Prostate gland (tissue), 2 donors: ENCODE data around the gene ALX1. TPM values are rescaled to one million over a fixed set of nuclear protein-coding genes. Genes with fewer than 3 reads are reported as not detected.

Experiments used
- DNase-seq: peaks from one replicate; pipeline ENCODE4 v3.0.0-alpha.2; 2019; ENCODE audit warnings: low spot score
- H3K27ac ChIP-seq, 2 donors: fragments of 200-600 bp; sonication (generic); 2 replicates each; pipeline ENCODE4 v1.5.1; 2017 to 2019
- H3K27me3 ChIP-seq: fragments of 200-600 bp; sonication (generic); replicated peaks from 2 replicates; pipeline ENCODE4 v1.5.1; 2019; ENCODE audit not compliant: insufficient read depth
- H3K36me3 ChIP-seq, 2 donors: fragments of 200-600 bp; sonication (generic); 1 replicate in 1 of 2; 2 replicates in 1 of 2; pipeline versions ENCODE4 v1.5.1 to v1.8.1; 2017 to 2019
- H3K4me1 ChIP-seq: fragments of 200-600 bp; sonication (generic); replicated peaks from 2 replicates; pipeline ENCODE4 v1.5.1; 2019
- H3K4me3 ChIP-seq, 2 donors: fragments of 200-600 bp; sonication (generic); 2 replicates each; pipeline ENCODE4 v1.5.1; 2017 to 2019
- H3K9me3 ChIP-seq: fragments of 200-600 bp; sonication (generic); 2 replicates; pipeline ENCODE4 v1.5.1; 2017
- POLR2A ChIP-seq: fragments of 450-650 bp; IDR thresholded peaks from one replicate; pipeline ENCODE4 v1.6.1; 2016; ENCODE audit warnings: antibody characterized with exemption, mild to moderate bottlenecking
- POLR2AphosphoS5 ChIP-seq: sonication (generic); formaldehyde crosslinking; IDR thresholded peaks from one replicate; pipeline ENCODE4 v1.6.1; 2017; ENCODE audit warnings: antibody characterized with exemption
- WGBS: methylation state at CpG from one replicate; pipeline ENCODE4 v1.1.5; 2018; 5-methylcytosine and 5-hydroxymethylcytosine counted together
- intact Hi-C: fragments of 100-400 bp; cut with DNase I; formaldehyde crosslinking; loops from one replicate; pipeline ENCODE4 v1.14.2; 2022
- total RNA-seq, 2 donors: library from RNA; depleted of rRNA; stranded (reverse); fragments of >200 nt; gene quantifications; one replicate each; pipeline ENCODE4 v1.1.0, GENCODE V29; 2016
- TF ChIP-seq, protein P1 (sequence below), 4 experiments: fragments of 200-600 bp in 2 of 4; fragments of 450-650 bp in 2 of 4; sonication (generic) in 2 of 4; IDR thresholded peaks; 1 replicate in 3 of 4; 2 replicates in 1 of 4; pipeline ENCODE4 v1.5.1; 2016 to 2019; ENCODE audit warnings: antibody characterized with exemption in 4 of 4, mild to moderate bottlenecking in 2 of 4, moderate library complexity in 2 of 4

Gene ALX1
- not detected for total RNA-seq

DNA sequence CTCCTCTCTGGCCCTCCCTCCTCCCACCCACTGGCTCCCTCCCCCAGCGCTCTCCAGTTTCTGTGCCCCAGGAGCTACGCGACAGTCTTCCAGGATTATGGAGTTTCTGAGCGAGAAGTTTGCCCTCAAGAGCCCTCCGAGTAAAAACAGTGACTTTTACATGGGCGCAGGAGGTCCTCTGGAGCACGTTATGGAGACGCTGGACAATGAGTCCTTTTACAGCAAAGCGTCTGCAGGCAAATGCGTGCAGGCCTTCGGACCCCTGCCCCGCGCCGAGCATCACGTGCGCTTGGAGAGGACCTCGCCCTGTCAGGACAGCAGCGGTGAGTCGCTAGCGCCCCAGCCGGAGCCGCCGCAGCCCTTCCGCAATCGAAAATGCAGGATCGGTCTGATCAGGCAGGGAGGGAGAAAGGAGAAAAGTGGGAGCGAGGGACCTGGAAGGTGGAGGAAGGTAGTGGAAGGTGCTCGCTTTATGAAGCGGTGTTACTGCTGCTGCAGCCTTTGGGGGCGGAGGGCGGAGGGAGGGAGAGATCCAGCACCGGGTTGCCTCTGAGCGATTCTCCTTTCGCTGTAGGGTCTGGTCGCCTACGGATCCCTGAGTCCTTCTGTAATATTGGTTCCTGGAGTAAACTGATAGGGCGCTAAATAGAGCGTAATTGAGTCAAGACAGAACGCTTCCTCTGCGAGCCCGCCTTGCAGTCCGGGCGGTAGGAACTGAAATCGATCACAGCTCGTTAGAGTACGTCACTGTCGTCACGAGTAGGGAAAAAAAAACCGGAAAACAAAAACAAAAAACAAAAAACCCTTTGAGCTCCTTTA is at the start of gene ALX1:
ALX1 (plus strand) TSS at position 56 of the 819 bp plus-strand sequence; CDS start at position 98, 42 bp downstream.
- no peak within 1 kb of the TSS for H3K27ac ChIP-seq
- no peaks in the 10 kb centered on the region for H3K9me3 ChIP-seq
- no peaks in the 10 kb centered on the region for H3K36me3 ChIP-seq
- H3K4me1 ChIP-seq: no peaks in the 10 kb centered on the region
- peaks cover 32% of the 10 kb centered on the region for H3K27me3 ChIP-seq
- no peak for TF ChIP-seq POLR2A
- TF ChIP-seq, protein P1, sequence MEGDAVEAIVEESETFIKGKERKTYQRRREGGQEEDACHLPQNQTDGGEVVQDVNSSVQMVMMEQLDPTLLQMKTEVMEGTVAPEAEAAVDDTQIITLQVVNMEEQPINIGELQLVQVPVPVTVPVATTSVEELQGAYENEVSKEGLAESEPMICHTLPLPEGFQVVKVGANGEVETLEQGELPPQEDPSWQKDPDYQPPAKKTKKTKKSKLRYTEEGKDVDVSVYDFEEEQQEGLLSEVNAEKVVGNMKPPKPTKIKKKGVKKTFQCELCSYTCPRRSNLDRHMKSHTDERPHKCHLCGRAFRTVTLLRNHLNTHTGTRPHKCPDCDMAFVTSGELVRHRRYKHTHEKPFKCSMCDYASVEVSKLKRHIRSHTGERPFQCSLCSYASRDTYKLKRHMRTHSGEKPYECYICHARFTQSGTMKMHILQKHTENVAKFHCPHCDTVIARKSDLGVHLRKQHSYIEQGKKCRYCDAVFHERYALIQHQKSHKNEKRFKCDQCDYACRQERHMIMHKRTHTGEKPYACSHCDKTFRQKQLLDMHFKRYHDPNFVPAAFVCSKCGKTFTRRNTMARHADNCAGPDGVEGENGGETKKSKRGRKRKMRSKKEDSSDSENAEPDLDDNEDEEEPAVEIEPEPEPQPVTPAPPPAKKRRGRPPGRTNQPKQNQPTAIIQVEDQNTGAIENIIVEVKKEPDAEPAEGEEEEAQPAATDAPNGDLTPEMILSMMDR (IDR thresholded peaks at IDR 0.05): no peak
- TF ChIP-seq POLR2AphosphoS5: no peak
- H3K4me3 ChIP-seq: peak within 1 kb of the TSS; percentile 22 to 23
- intact Hi-C loops: no loop called here
- DNase-seq: no peak
- 4% methylated on average over 49 of the region's 49 CpGs for WGBS

DNA sequence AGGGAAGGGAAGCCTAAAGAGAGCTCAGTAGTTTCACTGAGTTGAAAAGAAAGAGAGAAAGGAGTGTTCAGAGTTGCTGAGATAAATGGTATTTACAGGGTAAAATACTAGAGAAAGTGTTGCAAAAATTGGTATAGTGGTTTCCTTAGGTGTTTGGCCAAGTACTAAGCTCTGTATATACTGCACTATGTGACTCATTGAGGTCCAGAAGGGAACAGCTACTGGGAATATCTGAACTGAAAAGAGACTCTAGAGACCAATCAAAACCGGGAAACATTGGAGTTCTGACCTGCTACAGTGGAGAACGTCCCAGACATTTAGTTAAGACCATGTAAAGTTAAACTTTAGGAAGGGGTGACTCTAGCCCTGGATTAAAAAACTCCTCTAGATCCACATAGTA is 42.7 kb upstream of the ALX1 start:
- H3K27ac ChIP-seq: no peak overlapping the region
- H3K4me3 ChIP-seq: no peak overlapping the region
- no peak for TF ChIP-seq POLR2AphosphoS5
- no peak for TF ChIP-seq POLR2A
- intact Hi-C loops: no loop called here
- H3K36me3 ChIP-seq: no peaks in the 10 kb centered on the region
- WGBS: 34% methylated on average over 2 of the region's 2 CpGs
- H3K9me3 ChIP-seq: no peaks in the 10 kb centered on the region
- DNase-seq: no peak
- H3K27me3 ChIP-seq: no peaks in the 10 kb centered on the region
- H3K4me1 ChIP-seq: no peaks in the 10 kb centered on the region

DNA sequence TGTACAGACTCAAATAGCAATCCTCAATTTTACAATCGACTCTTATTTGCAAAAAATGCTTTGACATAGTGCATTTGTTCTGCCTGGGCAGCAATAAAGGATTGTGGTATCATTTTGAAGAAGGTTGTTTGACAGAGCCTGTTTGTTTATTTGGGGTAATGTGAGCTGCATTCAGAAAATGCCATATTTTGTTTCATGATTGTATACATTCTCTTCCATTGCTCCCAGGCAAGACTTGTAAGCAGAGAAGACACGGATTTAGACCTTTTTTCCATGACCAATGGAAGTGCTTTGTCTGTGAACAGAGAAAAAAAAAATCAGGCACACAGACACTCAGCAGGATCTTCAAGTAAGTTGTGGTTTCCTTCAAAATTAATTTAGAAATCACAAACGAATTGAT is 35.5 kb upstream of the ALX1 start:
- no peaks in the 10 kb centered on the region for H3K36me3 ChIP-seq
- no peak for DNase-seq
- H3K4me1 ChIP-seq: no peaks in the 10 kb centered on the region
- H3K4me3 ChIP-seq: no peak overlapping the region
- intact Hi-C loops: no loop called here
- WGBS: 42% methylated on average over 3 of the region's 3 CpGs
- no peak overlapping the region for H3K27ac ChIP-seq
- no peaks in the 10 kb centered on the region for H3K9me3 ChIP-seq
- H3K27me3 ChIP-seq: no peaks in the 10 kb centered on the region
- TF ChIP-seq POLR2A (no peak), POLR2AphosphoS5 (no peak)
- TF ChIP-seq, protein P1 (IDR thresholded peaks at IDR 0.05): no peak

DNA sequence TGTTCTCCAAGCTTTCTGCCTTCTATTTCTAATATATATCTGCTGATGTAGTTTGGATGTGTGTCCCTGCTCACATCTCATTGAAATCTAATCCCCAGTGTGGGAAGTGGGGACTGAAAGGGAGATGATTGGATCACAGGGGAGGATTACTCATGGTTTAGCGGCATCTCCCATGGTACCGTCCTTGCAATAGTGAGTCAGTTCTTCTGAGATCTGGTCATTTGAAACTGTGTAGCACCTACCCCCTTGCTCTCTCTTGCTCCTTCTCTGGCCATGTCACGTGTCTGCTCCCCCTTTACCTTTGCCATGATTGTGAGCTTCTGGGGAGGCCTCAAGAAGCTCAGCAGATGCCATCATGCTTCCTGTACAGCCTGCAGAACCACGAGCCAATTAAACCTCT is 26.2 kb upstream of the ALX1 start:
- no peak for DNase-seq
- H3K4me3 ChIP-seq: no peak overlapping the region
- intact Hi-C loops: no loop called here
- no peaks in the 10 kb centered on the region for H3K4me1 ChIP-seq
- WGBS: 54% methylated on average over 4 of the region's 4 CpGs
- no peak overlapping the region for H3K27ac ChIP-seq
- no peaks in the 10 kb centered on the region for H3K36me3 ChIP-seq
- no peaks in the 10 kb centered on the region for H3K9me3 ChIP-seq
- no peak for TF ChIP-seq POLR2AphosphoS5
- TF ChIP-seq POLR2A: no peak
- TF ChIP-seq, protein P1 (IDR thresholded peaks at IDR 0.05): no peak
- H3K27me3 ChIP-seq: no peaks in the 10 kb centered on the region

DNA sequence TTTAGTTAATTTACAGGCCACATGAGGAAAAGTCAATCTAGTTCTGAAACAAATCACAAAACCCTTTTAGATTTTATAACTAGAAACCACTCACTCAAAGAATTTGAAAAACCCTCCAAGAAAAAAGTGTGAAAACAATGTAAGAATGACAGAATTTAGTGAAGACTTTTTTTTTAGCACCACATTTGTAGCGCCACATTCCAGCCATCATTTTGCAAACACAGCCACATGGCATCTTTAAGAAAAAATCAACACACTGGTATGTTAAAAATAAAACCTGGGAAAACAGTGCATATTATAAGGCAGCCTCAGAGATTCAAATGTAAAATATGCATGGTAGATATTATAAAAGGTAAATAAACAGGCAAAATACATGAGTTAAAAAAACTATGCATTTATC is 22.3 kb upstream of the ALX1 start:
- Histone ChIP-seq H3K27me3 (no peaks in the 10 kb centered on the region), H3K9me3 (no peaks in the 10 kb centered on the region), H3K4me3 (no peak overlapping the region), H3K36me3 (no peaks in the 10 kb centered on the region), H3K27ac (no peak overlapping the region), H3K4me1 (no peaks in the 10 kb centered on the region)
- no peak for DNase-seq
- intact Hi-C loops: no loop called here
- TF ChIP-seq POLR2AphosphoS5 (no peak), POLR2A (no peak)
- TF ChIP-seq, protein P1 (IDR thresholded peaks at IDR 0.05): no peak
- 80% methylated on average over 1 of the region's 1 CpG for WGBS
